GM12878 (cell line): Measurements from ENCODE around the gene NCBP3.

Source experiments
- ASH2L ChIP-seq: fragments of 300-600, 200-600 bp; sonication (generic); IDR thresholded peaks from 2 replicates; pipeline ENCODE4 v1.6.1; 2017; ENCODE audit warnings: low read depth, mild to moderate bottlenecking, borderline replicate concordance
- NRF1 ChIP-seq: conservative IDR thresholded peaks from 2 replicates; pipeline ENCODE4 v1.6.1; 2011; ENCODE audit warnings: mild to moderate bottlenecking, low read depth, low read length, improper control_type of control experiment
- POLR2A ChIP-seq: IDR thresholded peaks from 2 replicates; pipeline ENCODE4 v1.6.1; 2011; ENCODE audit warnings: low read depth, mild to moderate bottlenecking, low read length
- STAT3 ChIP-seq: IDR thresholded peaks from 2 replicates; pipeline ENCODE4 v1.6.1; 2011; ENCODE audit warnings: low read depth, low read length, improper control_type of control experiment

- TF ChIP-seq STAT3, result no peak
- TF ChIP-seq POLR2A, result no peak
- TF ChIP-seq NRF1, result no peak
- TF ChIP-seq ASH2L, result no peak
Observed at GRCh38 chr17:3815925-3816324, 30.1 kb downstream of the NCBP3 start.
